RWPE2 (cell line): ENCODE results near the gene DENND4A.

Experiments used
- ATAC-seq: fragments of 200-7000 bp; cut with Tn5 transposase; 3 replicates; pipeline ENCODE4 v1.9.1; 2021; ENCODE audit warnings: low read depth
- DNase-seq: peaks from one replicate; pipeline ENCODE4 v3.0.0-alpha.2; 2020; ENCODE audit warnings: low spot score
- H3K27ac ChIP-seq: fragments of 450-650 bp; 2 replicates; pipeline ENCODE4 v1.5.1; 2017; ENCODE audit warnings: mild to moderate bottlenecking; ENCODE audit not compliant: poor library complexity, severe bottlenecking
- H3K27me3 ChIP-seq: fragments of 250-450 bp; sonication (Bioruptor Pico); 2 replicates; pipeline ENCODE4 v1.5.1; 2021; ENCODE audit warnings: mild to moderate bottlenecking, moderate library complexity; ENCODE audit not compliant: insufficient read depth, poor library complexity, severe bottlenecking
- H3K36me3 ChIP-seq: fragments of 250-450 bp; sonication (Bioruptor Pico); 2 replicates; pipeline ENCODE4 v1.5.1; 2020; ENCODE audit warnings: low read depth, mild to moderate bottlenecking, moderate library complexity
- H3K4me1 ChIP-seq: fragments of 250-450 bp; sonication (Bioruptor Pico); 2 replicates; pipeline ENCODE4 v1.5.1; 2021; ENCODE audit warnings: mild to moderate bottlenecking, moderate library complexity; ENCODE audit not compliant: insufficient read depth, poor library complexity, severe bottlenecking
- H3K4me3 ChIP-seq: fragments of 250-450 bp; sonication (Bioruptor Pico); 2 replicates; pipeline ENCODE4 v1.5.1; 2021; ENCODE audit warnings: mild to moderate bottlenecking, moderate library complexity; ENCODE audit not compliant: severe bottlenecking
- H3K9me3 ChIP-seq: fragments of 250-450 bp; sonication (Bioruptor Pico); 2 replicates; pipeline ENCODE4 v1.5.1; 2021; ENCODE audit warnings: mild to moderate bottlenecking, moderate library complexity; ENCODE audit not compliant: severe bottlenecking
- CTCF ChIP-seq: fragments of 450-650 bp; IDR thresholded peaks from one replicate; pipeline ENCODE4 v1.5.1; 2017; ENCODE audit warnings: mild to moderate bottlenecking, moderate library complexity; ENCODE audit not compliant: poor library complexity, severe bottlenecking

The DENND4A gene

GRCh38 chr15:65778269-65778668 lies 13.8 kb downstream of the DENND4A start:
- ATAC-seq (no peak), DNase-seq (no peak)
- Histone ChIP-seq H3K27ac (no peak overlapping the region), H3K4me3 (no peak overlapping the region), H3K27me3 (no peaks in the 10 kb centered on the region), H3K9me3 (no peaks in the 10 kb centered on the region), H3K36me3 (no peaks in the 10 kb centered on the region; the same call in 1 of the 2 replicates), H3K4me1 (no peaks in the 10 kb centered on the region)
- no peak for TF ChIP-seq CTCF

GRCh38 chr15:65777843-65778242 lies 14.2 kb downstream of the DENND4A start:
- Histone ChIP-seq H3K27ac (no peak overlapping the region), H3K36me3 (no peaks in the 10 kb centered on the region; the same call in 1 of the 2 replicates), H3K4me1 (no peaks in the 10 kb centered on the region), H3K27me3 (no peaks in the 10 kb centered on the region), H3K4me3 (no peak overlapping the region), H3K9me3 (no peaks in the 10 kb centered on the region)
- TF ChIP-seq CTCF: no peak
- DNase-seq (no peak), ATAC-seq (no peak)

- Histone ChIP-seq H3K36me3 (no peaks in the 10 kb centered on the region; the same call in 1 of the 2 replicates), H3K27me3 (no peaks in the 10 kb centered on the region), H3K27ac (no peak overlapping the region), H3K4me3 (no peak overlapping the region), H3K9me3 (no peaks in the 10 kb centered on the region), H3K4me1 (no peaks in the 10 kb centered on the region)
- DNase-seq (no peak), ATAC-seq (no peak)
- no peak for TF ChIP-seq CTCF
These were observed 15.0 kb downstream of the DENND4A start for GRCh38 chr15:65777053-65777452.

- ATAC-seq (no peak), DNase-seq (no peak)
- no peak for TF ChIP-seq CTCF
- no peaks in the 10 kb centered on the region for H3K9me3 ChIP-seq
- H3K27me3 ChIP-seq: no peaks in the 10 kb centered on the region
- H3K4me1 ChIP-seq: no peaks in the 10 kb centered on the region
- H3K4me3 ChIP-seq: no peak overlapping the region
- H3K27ac ChIP-seq: no peak overlapping the region
- no peaks in the 10 kb centered on the region; the same call in 1 of the 2 replicates for H3K36me3 ChIP-seq
These were observed 18.5 kb downstream of the DENND4A start for GRCh38 chr15:65773386-65774111.

- H3K27me3 ChIP-seq: no peaks in the 10 kb centered on the region
- no peak for TF ChIP-seq CTCF
- no peaks in the 10 kb centered on the region for H3K4me1 ChIP-seq
- no peaks in the 10 kb centered on the region for H3K9me3 ChIP-seq
- ATAC-seq (no peak), DNase-seq (no peak)
- no peaks in the 10 kb centered on the region; the same call in 1 of the 2 replicates for H3K36me3 ChIP-seq
- H3K27ac ChIP-seq: no peak overlapping the region
- no peak overlapping the region for H3K4me3 ChIP-seq
These were observed 19.2 kb downstream of the DENND4A start for GRCh38 chr15:65772930-65773329.
